ENCODE measurements around the gene CCDC188.
A peak's percentile ranks its signal among the peaks of the same experiment; 100 is the strongest.

- TF ChIP-seq CTCF (IDR thresholded peaks at IDR 0.05) (peak in 3 of 7 experiments; percentile 23 to 31 (median 27)), POLR2A (IDR thresholded peaks at IDR 0.05) (no peak), POLR2AphosphoS5 (IDR thresholded peaks at IDR 0.05) (no peak), EP300 (IDR thresholded peaks at IDR 0.05) (no peak)
Observed at GRCh38 chr22:20111045-20111688, 39.7 kb downstream of the CCDC188 start.
